Lung (tissue), 12 donors: ENCODE results near the gene OSTF1. TPM values are rescaled to one million over a fixed set of nuclear protein-coding genes. Genes with fewer than 3 reads are reported as not detected.

Experiments used
- ATAC-seq: fragments of 200-7000 bp; cut with Tn5 transposase; one replicate; pipeline ENCODE4 v1.9.1; 2020; ENCODE audit warnings: moderate number of reproducible peaks; ENCODE audit not compliant: insufficient read depth, low FRiP score
- DNase-seq, 3 donors: peaks; one replicate each; pipeline ENCODE4 v3.0.0-alpha.2; 2013 to 2017
- H3K27ac ChIP-seq, 2 donors: one replicate each; pipeline ENCODE4 v1.5.1; 2013; ENCODE audit warnings: mild to moderate bottlenecking in 2 of 2, moderate library complexity in 2 of 2, control low read depth in 1 of 2, inconsistent platforms in 1 of 2, low read depth in 1 of 2, low read length in 1 of 2
- H3K27me3 ChIP-seq, 3 donors: one replicate each; pipeline ENCODE4 v1.5.1; 2013; ENCODE audit warnings: low read length in 2 of 3; ENCODE audit not compliant: control insufficient read depth in 3 of 3, insufficient read depth in 3 of 3
- H3K36me3 ChIP-seq, 4 donors: one replicate each; pipeline ENCODE4 v1.5.1; 2013; ENCODE audit warnings: low read length in 4 of 4, mild to moderate bottlenecking in 1 of 4, moderate library complexity in 1 of 4; ENCODE audit not compliant: control insufficient read depth in 4 of 4, insufficient read depth in 4 of 4
- H3K4me1 ChIP-seq, 5 donors: one replicate each; pipeline ENCODE4 v1.5.1; 2013; ENCODE audit warnings: low read length in 5 of 5, mild to moderate bottlenecking in 2 of 5, moderate library complexity in 1 of 5; ENCODE audit not compliant: control insufficient read depth in 5 of 5, insufficient read depth in 5 of 5
- H3K4me3 ChIP-seq: one replicate; pipeline ENCODE4 v1.5.1; 2013; ENCODE audit warnings: mild to moderate bottlenecking, control low read depth, moderate library complexity
- H3K9ac ChIP-seq, 2 donors: one replicate each; pipeline ENCODE4 v1.5.1; 2013; ENCODE audit warnings: low read length in 2 of 2, control low read depth in 1 of 2; ENCODE audit not compliant: insufficient read depth in 1 of 2
- H3K9me3 ChIP-seq, 4 donors: one replicate each; pipeline ENCODE4 v1.5.1; 2013; ENCODE audit warnings: low read length in 3 of 4, mild to moderate bottlenecking in 1 of 4, moderate library complexity in 1 of 4; ENCODE audit not compliant: control insufficient read depth in 4 of 4, insufficient read depth in 3 of 4
- CTCF ChIP-seq: IDR thresholded peaks from 2 replicates; pipeline ENCODE4 v1.5.1; 2012; ENCODE audit warnings: mild to moderate bottlenecking; ENCODE audit errors: control extremely low read depth, extremely low read depth
- WGBS, 2 donors: extraction: QIAGEN DNeasy Blood & Tissue Kit; methylation state at CpG; one replicate each; pipeline ENCODE4 v1.1.7; 2013; 5-methylcytosine and 5-hydroxymethylcytosine counted together
- polyA plus RNA-seq, 2 donors: library from polyadenylated mRNA; stranded (reverse); fragments of 200-250 nt; gene quantifications; one replicate each; pipeline ENCODE4 v1.2.1, GENCODE V29; 2013
- total RNA-seq, 2 donors: library from RNA; depleted of rRNA in 1 of 2; stranded (reverse); fragments of >200 nt in 1 of 2; gene quantifications; one replicate each; pipeline ENCODE4 v1.2.1, GENCODE V29; 2014 to 2021
- donor health status: control.
- donor health status: control.
- donor health status: Bipolar disorder and iron deficiency.
- donor health status: healthy.
- donor health status: DM: yes; HTN: yes; CAD: no.

The OSTF1 gene
- total and polyA plus RNA-seq, 4 donors = 50.9 to 91.0 (median 72.0) TPM

- Histone ChIP-seq H3K9me3 (peaks cover 0 to 4% (median 0%) of the 10 kb centered on the region in 4 donors), H3K4me1 (no peaks in the 10 kb centered on the region), H3K36me3 (no peaks in the 10 kb centered on the region), H3K27me3 (no peaks in the 10 kb centered on the region), H3K27ac (no peak overlapping the region), H3K4me3 (no peak overlapping the region), H3K9ac (no peak overlapping the region)
- no peak for ATAC-seq
- DNase-seq = no peak
- WGBS, 2 donors = 83 to 89% methylated on average over 1 of the region's 1 CpG
- no peak for TF ChIP-seq CTCF
Observed at GRCh38 chr9:75053869-75054268, 34.4 kb upstream of the OSTF1 start.

DNA sequence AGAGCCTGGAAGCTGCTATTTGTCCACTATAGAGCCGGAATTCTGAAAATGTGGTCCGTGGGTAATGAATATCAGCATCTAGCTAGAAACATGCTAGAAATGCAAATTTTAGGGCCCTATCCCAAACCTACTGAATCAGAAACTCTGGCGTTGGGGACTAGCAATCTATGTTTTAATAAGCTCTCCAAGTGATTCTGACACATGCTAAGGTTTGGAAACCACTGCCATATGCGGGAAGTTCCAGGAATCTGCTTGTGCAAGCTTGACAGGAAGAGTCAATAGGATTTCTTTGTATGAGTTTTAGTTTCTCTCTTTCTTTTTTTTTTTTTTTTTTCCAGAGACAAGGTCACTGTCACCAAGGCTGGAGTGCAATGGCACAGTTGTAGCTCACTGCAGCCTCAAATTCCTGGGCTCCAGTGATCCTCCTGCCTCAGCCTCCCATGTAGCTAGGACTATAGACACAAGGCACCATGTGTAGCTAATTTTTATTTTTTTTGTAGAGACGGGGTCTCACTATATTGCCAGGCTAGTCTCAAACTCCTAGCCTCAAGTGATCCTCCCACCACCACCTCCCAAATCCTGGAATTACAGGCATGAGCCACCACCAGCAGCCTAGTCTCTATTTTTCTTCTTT is 33.8 kb upstream of the OSTF1 start:
- Histone ChIP-seq H3K4me1 (no peaks in the 10 kb centered on the region), H3K27me3 (no peaks in the 10 kb centered on the region), H3K9ac (no peak overlapping the region), H3K27ac (no peak overlapping the region), H3K4me3 (no peak overlapping the region), H3K9me3 (peaks cover 0 to 4% (median 0%) of the 10 kb centered on the region in 4 donors), H3K36me3 (no peaks in the 10 kb centered on the region)
- no peak for TF ChIP-seq CTCF
- no peak for DNase-seq
- ATAC-seq = no peak
- 86 to 87% methylated on average over 5 of the region's 5 CpGs for WGBS, 2 donors

DNA sequence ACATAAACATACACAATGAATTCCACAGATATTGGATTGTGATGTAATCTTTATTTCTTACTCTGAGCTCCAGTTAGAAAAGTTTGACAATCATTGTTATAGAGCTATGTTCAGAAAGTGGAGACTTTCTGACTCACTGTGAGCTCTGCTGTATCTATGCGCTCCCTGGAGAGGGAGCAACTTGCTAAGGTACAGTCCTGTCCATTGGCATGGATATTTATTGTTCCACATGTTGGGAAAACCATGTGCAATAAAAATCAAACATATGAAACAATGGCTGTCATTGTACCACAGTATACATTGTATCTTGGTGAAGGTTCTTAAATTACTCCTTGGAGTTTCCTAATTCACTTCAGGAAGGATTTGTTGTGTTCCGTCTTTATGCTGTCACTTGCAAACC is 27.1 kb upstream of the OSTF1 start:
- WGBS, 2 donors = 94 to 96% methylated on average over 2 of the region's 2 CpGs

More for the DNA sequence above, 27.1 kb upstream of the OSTF1 start:
- DNase-seq (no peak), ATAC-seq (no peak)
- no peak for TF ChIP-seq CTCF
- Histone ChIP-seq H3K9ac (no peak overlapping the region), H3K27me3 (no peaks in the 10 kb centered on the region), H3K9me3 (no peaks in the 10 kb centered on the region), H3K27ac (no peak overlapping the region), H3K36me3 (peaks cover 6 to 19% (median 12%) of the 10 kb centered on the region in 4 donors), H3K4me1 (no peaks in the 10 kb centered on the region), H3K4me3 (no peak overlapping the region)
